Neural cell (in vitro differentiated cells): Measurements from ENCODE around the gene VPS26C. TPM values are rescaled to one million over a fixed set of nuclear protein-coding genes. Genes with fewer than 3 reads are reported as not detected.

Experiments
- H2AFZ ChIP-seq: fragments of 200-600, 300-800 bp; sonication (generic), shearing (Covaris generic); 2 replicates; pipeline ENCODE4 v1.6.0; 2014; ENCODE audit warnings: low read depth, mild to moderate bottlenecking, antibody characterized with exemption, low read length, moderate library complexity
- H3F3A ChIP-seq: fragments of 200-600 bp; shearing (Covaris generic); 2 replicates; pipeline ENCODE4 v1.6.1; 2016; ENCODE audit warnings: mild to moderate bottlenecking, moderate library complexity, mixed read lengths, antibody characterized with exemption, low read length; ENCODE audit not compliant: insufficient read depth, poor library complexity, severe bottlenecking
- H3K27ac ChIP-seq: fragments of 200-600, 300-800 bp; sonication (generic), shearing (Covaris generic); 2 replicates; pipeline ENCODE4 v1.5.1; 2014; ENCODE audit warnings: mild to moderate bottlenecking, low read length, moderate library complexity
- H3K27me3 ChIP-seq: fragments of 300-800, 200-600 bp; sonication (generic), shearing (Covaris generic); 2 replicates; pipeline ENCODE4 v1.6.0; 2014; ENCODE audit warnings: mild to moderate bottlenecking, low read depth, low read length, moderate library complexity; ENCODE audit not compliant: insufficient read depth
- H3K36me3 ChIP-seq: fragments of 300-800, 200-600 bp; sonication (generic), shearing (Covaris generic); 2 replicates; pipeline ENCODE4 v1.5.1; 2014; ENCODE audit warnings: mild to moderate bottlenecking, antibody characterized with exemption, low read length, moderate library complexity; ENCODE audit not compliant: insufficient read depth
- H3K4me2 ChIP-seq: fragments of 300-800, 200-600 bp; sonication (generic), shearing (Covaris generic); 2 replicates; pipeline ENCODE4 v1.6.0; 2014; ENCODE audit warnings: mild to moderate bottlenecking, low read length
- H3K4me3 ChIP-seq: fragments of 300-800, 200-600 bp; sonication (generic), shearing (Covaris generic); 2 replicates; pipeline ENCODE4 v1.5.1; 2014; ENCODE audit warnings: mild to moderate bottlenecking, low read length, moderate library complexity
- H3K79me2 ChIP-seq: fragments of 200-600 bp; shearing (Covaris generic); replicated peaks from 2 replicates; pipeline ENCODE4 v1.6.0; 2014; ENCODE audit warnings: mild to moderate bottlenecking, low read length, moderate library complexity; ENCODE audit not compliant: insufficient read depth
- H3K9ac ChIP-seq: fragments of 300-800, 200-600 bp; sonication (generic), shearing (Covaris generic); 2 replicates; pipeline ENCODE4 v1.6.1; 2016; ENCODE audit warnings: mild to moderate bottlenecking, low read length, mixed read lengths
- H3K9me2 ChIP-seq: fragments of 200-600 bp; shearing (Covaris generic); 2 replicates; pipeline ENCODE4 v1.6.1; 2016; ENCODE audit warnings: mild to moderate bottlenecking, low read length, mixed read lengths; ENCODE audit not compliant: insufficient read depth
- H3K9me3 ChIP-seq: fragments of 200-600, 300-800 bp; sonication (generic), shearing (Covaris generic); 2 replicates; pipeline ENCODE4 v1.6.1; 2016; ENCODE audit warnings: mild to moderate bottlenecking, mixed run types, low read length, moderate library complexity, mixed read lengths
- H4K20me1 ChIP-seq: fragments of 200-600 bp; shearing (Covaris generic); 2 replicates; pipeline ENCODE4 v1.6.1; 2016; ENCODE audit warnings: mild to moderate bottlenecking, mixed run types; ENCODE audit not compliant: insufficient read depth
- CTCF ChIP-seq: fragments of 450-650 bp; IDR thresholded peaks from 2 replicates; pipeline ENCODE4 v1.5.1; 2014; ENCODE audit warnings: antibody characterized with exemption, mild to moderate bottlenecking, moderate library complexity; ENCODE audit not compliant: poor library complexity, severe bottlenecking
- EP300 ChIP-seq: fragments of 450-650 bp; conservative IDR thresholded peaks from 2 replicates; pipeline ENCODE4 v1.6.1; 2014; ENCODE audit warnings: antibody characterized with exemption, mild to moderate bottlenecking, moderate library complexity; ENCODE audit not compliant: poor library complexity, severe bottlenecking
- EZH2 ChIP-seq: fragments of 200-600, 300-800 bp; shearing (Covaris generic), sonication (generic); IDR thresholded peaks from 2 replicates; pipeline ENCODE4 v1.6.1; 2014; ENCODE audit warnings: antibody characterized with exemption, low read length, borderline replicate concordance, mild to moderate bottlenecking; ENCODE audit not compliant: insufficient read depth, poor library complexity, severe bottlenecking
- MXI1 ChIP-seq: fragments of 450-650 bp; conservative IDR thresholded peaks from 2 replicates; pipeline ENCODE4 v1.6.1; 2014; ENCODE audit warnings: antibody characterized with exemption, mild to moderate bottlenecking; ENCODE audit not compliant: poor library complexity, severe bottlenecking
- POLR2AphosphoS5 ChIP-seq: IDR thresholded peaks from 2 replicates; pipeline ENCODE4 v1.6.1; 2012
- RAD21 ChIP-seq: fragments of 450-650 bp; conservative IDR thresholded peaks from 2 replicates; pipeline ENCODE4 v1.6.1; 2014; ENCODE audit warnings: antibody characterized with exemption, mild to moderate bottlenecking, moderate library complexity
- REST ChIP-seq: IDR thresholded peaks from 2 replicates; pipeline ENCODE4 v1.6.1; 2012; ENCODE audit warnings: borderline replicate concordance
- SMC3 ChIP-seq: fragments of 450-650 bp; conservative IDR thresholded peaks from 2 replicates; pipeline ENCODE4 v1.6.1; 2014; ENCODE audit warnings: antibody characterized with exemption, mild to moderate bottlenecking, moderate library complexity; ENCODE audit not compliant: poor library complexity
- TAF1 ChIP-seq: IDR thresholded peaks from 2 replicates; pipeline ENCODE4 v1.6.1; 2012; ENCODE audit warnings: low read depth
- polyA plus RNA-seq: library from polyadenylated mRNA; depleted of rRNA; stranded (reverse); fragments of >200 nt; gene quantifications from 2 replicates; pipeline ENCODE4 v1.2.3, GENCODE V29; 2014

Gene VPS26C
- polyA plus RNA-seq, 1 donor from 2014 or later, result 55.5 TPM

GRCh38 chr21:37233551-37234146 is 33.5 kb downstream of the VPS26C start:
- TF ChIP-seq REST, result no peak
- TF ChIP-seq CTCF, result no peak
- TF ChIP-seq POLR2AphosphoS5, result no peak
- no peak for TF ChIP-seq SMC3
- no peak for TF ChIP-seq MXI1
- TF ChIP-seq RAD21, result no peak
- no peak for TF ChIP-seq TAF1
- no peak for TF ChIP-seq EZH2
- TF ChIP-seq EP300, result no peak
- Histone ChIP-seq H2AFZ (no peak overlapping the region), H3K79me2 (no peaks in the 10 kb centered on the region), H3K9ac (no peak overlapping the region), H3K4me2 (no peak overlapping the region), H3K9me2 (no peaks in the 10 kb centered on the region), H3K27me3 (no peaks in the 10 kb centered on the region), H3F3A (no peaks in the 10 kb centered on the region), H3K36me3 (peaks cover 5% of the 10 kb centered on the region), H3K27ac (no peak overlapping the region), H3K9me3 (no peaks in the 10 kb centered on the region), H3K4me3 (no peak overlapping the region), H4K20me1 (no peaks in the 10 kb centered on the region)

GRCh38 chr21:37232274-37233018 is 34.7 kb downstream of the VPS26C start:
- Histone ChIP-seq H3K36me3 (no peaks in the 10 kb centered on the region), H3K27me3 (no peaks in the 10 kb centered on the region), H3K79me2 (no peaks in the 10 kb centered on the region), H3K9me3 (no peaks in the 10 kb centered on the region), H3K27ac (no peak overlapping the region), H3K4me3 (no peak overlapping the region), H3K9ac (no peak overlapping the region), H2AFZ (no peak overlapping the region), H3F3A (no peaks in the 10 kb centered on the region), H3K9me2 (no peaks in the 10 kb centered on the region), H3K4me2 (no peak overlapping the region), H4K20me1 (no peaks in the 10 kb centered on the region)
- no peak for TF ChIP-seq SMC3
- no peak for TF ChIP-seq POLR2AphosphoS5
- no peak for TF ChIP-seq RAD21
- TF ChIP-seq MXI1, result no peak
